ENCODE data around the gene IQSEC1. TPM values are rescaled to one million over a fixed set of nuclear protein-coding genes. Genes with fewer than 3 reads are reported as not detected.

The IQSEC1 gene
- total and polyA plus RNA-seq, 9 of the 15 experiments (the other 6 are each of a cell fraction or from before 2014, with no cell fraction given) = 0.56 to 39.0 (median 6.8) TPM

GRCh38 chr3:12918231-12918630 is 155.0 kb downstream of the IQSEC1 start:
- Histone ChIP-seq H3K4me1 (replicated peaks in 1 of 2; ENCODE audit: control insufficient read depth in 2 of 2, insufficient read depth in 2 of 2, low read length in 2 of 2) (peaks cover 0 to 22% of the 10 kb centered on the region in 2 experiments; a peak in 1 of 5 replicates), H4K20me1 (replicated peaks; ENCODE audit: control insufficient read depth, insufficient read depth, low read length) (0 out of 2 replicates have a peak, but pooled peaks cover 4% of the 10 kb centered on the region), H3K79me2 (ENCODE audit: control insufficient read depth, insufficient read depth, low read length) (no peaks in the 10 kb centered on the region), H3K36me3 (ENCODE audit: control insufficient read depth, insufficient read depth, low read length) (peaks cover 82% of the 10 kb centered on the region), H3K9me3 (replicated peaks; ENCODE audit: control insufficient read depth, insufficient read depth, low read depth, low read length) (no peaks in the 10 kb centered on the region), H3K27me3 (ENCODE audit: control insufficient read depth in 2 of 2, insufficient read depth in 2 of 2, low read length in 2 of 2) (no peaks in the 10 kb centered on the region), H3K27ac (ENCODE audit: extremely low read depth, low read depth, low read length) (no peak overlapping the region), H3K4me2 (ENCODE audit: insufficient read depth, low read length) (no peak overlapping the region), H3K4me3 (no peak overlapping the region), H2AFZ (ENCODE audit: low read depth, low read length) (no peak overlapping the region), H3K9me1 (ENCODE audit: control insufficient read depth, insufficient read depth, low read length) (peaks cover 3% of the 10 kb centered on the region), H3K9ac (ENCODE audit: insufficient read depth in 1 of 2, low read depth in 2 of 2, low read length in 2 of 2) (peak overlapping the region in 1 of 2 experiments; percentile 73; a peak in 2 of 4 replicates)
- intact Hi-C loops (cut with micrococcal nuclease) = no loop called here
- 92% methylated on average over 3 of the region's 3 CpGs for WGBS (ENCODE audit: insufficient coverage, low coverage, missing lambda C conversion rate)
- TF ChIP-seq ZNF121 (CRISPR knock-in tag; conservative IDR thresholded peaks at IDR 0.05) = 0 out of 2 replicates have a peak, but pooled peaks have one; percentile 49
- TF ChIP-seq EZH2 (IDR thresholded peaks at IDR 0.05; ENCODE audit: borderline replicate concordance, low read depth, low read length) = no peak
- no peak for TF ChIP-seq FOS (IDR thresholded peaks at IDR 0.05; ENCODE audit: extremely low read depth, insufficient read length)
- TF ChIP-seq ZHX1 (conservative IDR thresholded peaks at IDR 0.05; ENCODE audit: low read length) = no peak
- no peak for ATAC-seq
- CTCF ChIA-PET (ENCODE audit: low intra/inter-chr PET ratio) = no interaction called here
- no peak for DNase-seq (ENCODE audit: extremely low read depth in 1 of 4, low spot score in 3 of 4)
- POLR2A ChIA-PET = interaction anchor here (0.8 kb wide), 1 partner anchor 10 kb away, joined by 4 read pairs; no protein-coding TSS in a partner anchor
- FAIRE-seq = no peak
- no TSS peak for BruUV-seq (replicated peaks)
- in situ Hi-C loops (cut with MboI) = no loop called here
